K562 (cell line): Measurements from ENCODE around the gene A1BG. TPM values are rescaled to one million over a fixed set of nuclear protein-coding genes. Genes with fewer than 3 reads are reported as not detected.

Experiments used
- ATAC-seq: fragments of 200-7000 bp; cut with Tn5 transposase; 3 replicates; pipeline ENCODE4 v1.9.1; 2020; ENCODE audit warnings: moderate library complexity
- BruUV-seq: library from RNA; stranded (reverse); fragments of 400-500 nt; replicated peaks from 2 replicates; lab custom pipeline; 2021; lab: Mats Ljungman, UMichigan
- CTCF ChIA-PET: fragments of 300-600 bp; formaldehyde crosslinking; extraction: SDS; loops from one replicate; lab custom pipeline; 2021; ENCODE audit warnings: low intra/inter-chr PET ratio; lab: Yijun Ruan, JAX
- POLR2A ChIA-PET: fragments of 300-600, 350-650 bp; sonication (Branson Sonifier 250); formaldehyde crosslinking; extraction: SDS; loops from one replicate; lab custom pipeline; 2021; ENCODE audit warnings: antibody characterized with exemption, inconsistent platforms; lab: Yijun Ruan, JAX
- DNase-seq, 4 experiments: peaks; one replicate each; pipeline versions ENCODE4 v3.0.0 to v3.0.0-alpha.2; 2011 to 2018; ENCODE audit warnings: low spot score in 3 of 4, mixed read lengths in 3 of 4; ENCODE audit errors: extremely low read depth in 1 of 4
- FAIRE-seq: peaks from 2 replicates; lab custom pipeline; 2011; peaks lifted over from hg19 to GRCh38; lab: Jason Lieb, UNC
- H2AFZ ChIP-seq: 2 replicates; pipeline ENCODE4 v1.6.0; 2011; ENCODE audit warnings: low read depth, low read length, control low read depth, inconsistent platforms
- H3K27ac ChIP-seq: fragments of 200-600 bp; 3 replicates; pipeline ENCODE4 v1.8.0; 2011; ENCODE audit warnings: low read depth, mild to moderate bottlenecking, control low read depth, inconsistent platforms, low read length, moderate library complexity, mixed read lengths; ENCODE audit errors: extremely low read depth
- H3K27me3 ChIP-seq, 2 experiments: fragments of 300-600 bp in 1 of 2; 2 replicates in 1 of 2; 3 replicates in 1 of 2; pipeline versions ENCODE4 v1.6.0 to v1.8.0; 2011; ENCODE audit warnings: inconsistent platforms in 2 of 2, low read length in 2 of 2, mild to moderate bottlenecking in 1 of 2, mixed read lengths in 1 of 2, moderate library complexity in 1 of 2; ENCODE audit not compliant: control insufficient read depth in 2 of 2, insufficient read depth in 2 of 2
- H3K36me3 ChIP-seq: fragments of 300-600 bp; 3 replicates; pipeline ENCODE4 v1.8.0; 2011; ENCODE audit warnings: mild to moderate bottlenecking, low read length, inconsistent platforms; ENCODE audit not compliant: control insufficient read depth, insufficient read depth
- H3K4me1 ChIP-seq, 2 experiments: fragments of 200-600 bp in 1 of 2; replicated peaks in 1 of 2; 2 replicates in 1 of 2; 3 replicates in 1 of 2; pipeline versions ENCODE4 v1.5.1 to v1.8.0; 2011; ENCODE audit warnings: inconsistent platforms in 2 of 2, low read length in 2 of 2, mild to moderate bottlenecking in 1 of 2, mixed read lengths in 1 of 2, moderate library complexity in 1 of 2; ENCODE audit not compliant: control insufficient read depth in 2 of 2, insufficient read depth in 2 of 2
- H3K4me2 ChIP-seq: 2 replicates; pipeline ENCODE4 v1.6.1; 2011; ENCODE audit warnings: low read length, control low read depth, inconsistent platforms, mixed read lengths; ENCODE audit not compliant: insufficient read depth
- H3K4me3 ChIP-seq: fragments of 200-600 bp; sonication (generic), shearing (Covaris generic); 2 replicates; pipeline ENCODE4 v1.5.1; 2016; ENCODE audit warnings: control low read depth, inconsistent platforms
- H3K79me2 ChIP-seq: fragments of 200-600 bp; 3 replicates; pipeline ENCODE4 v1.8.0; 2011; ENCODE audit warnings: low read length, inconsistent platforms; ENCODE audit not compliant: control insufficient read depth, insufficient read depth
- H3K9ac ChIP-seq, 2 experiments: 2 replicates each; pipeline versions ENCODE4 v1.6.0 to v1.6.1; 2011; ENCODE audit warnings: low read depth in 2 of 2, low read length in 2 of 2, control low read depth in 1 of 2, inconsistent platforms in 1 of 2, mild to moderate bottlenecking in 1 of 2, mixed read lengths in 1 of 2; ENCODE audit not compliant: insufficient read depth in 1 of 2
- H3K9me1 ChIP-seq: one replicate; pipeline ENCODE4 v1.6.0; 2011; ENCODE audit warnings: inconsistent platforms, mild to moderate bottlenecking, low read length, moderate library complexity; ENCODE audit not compliant: control insufficient read depth, insufficient read depth
- H3K9me3 ChIP-seq: replicated peaks from 2 replicates; pipeline ENCODE4 v1.5.1; 2011; ENCODE audit warnings: low read depth, low read length, inconsistent platforms; ENCODE audit not compliant: control insufficient read depth, insufficient read depth
- H4K20me1 ChIP-seq: replicated peaks from 2 replicates; pipeline ENCODE4 v1.6.1; 2011; ENCODE audit warnings: low read length, inconsistent platforms, mixed read lengths; ENCODE audit not compliant: control insufficient read depth, insufficient read depth
- HEY1 ChIP-seq: fragments of 250-450 bp; sonication (Bioruptor Pico); IDR thresholded peaks from 2 replicates; pipeline ENCODE4 v1.5.0; 2020; ENCODE audit warnings: mild to moderate bottlenecking, moderate library complexity, borderline replicate concordance
- POLR2G ChIP-seq: fragments of 200-400 bp; formaldehyde crosslinking; IDR thresholded peaks from 2 replicates; pipeline ENCODE4 v1.6.1; 2017; ENCODE audit warnings: low read depth, mild to moderate bottlenecking, antibody characterized with exemption, low read length, moderate library complexity
- ZFP1 ChIP-seq: fragments of 450-650 bp; formaldehyde crosslinking; IDR thresholded peaks from 2 replicates; pipeline ENCODE4 v1.4.0; 2020; ENCODE audit warnings: mild to moderate bottlenecking, mixed read lengths
- WGBS: fragments of 100-300 bp; shearing (Covaris generic); methylation state at CpG from one replicate; pipeline ENCODE4 v1.1.6; 2016; ENCODE audit warnings: low coverage, mixed read lengths; ENCODE audit not compliant: insufficient coverage; ENCODE audit errors: missing lambda C conversion rate; 5-methylcytosine and 5-hydroxymethylcytosine counted together
- in situ Hi-C: fragments of 300-500 bp; cut with MboI; formaldehyde crosslinking; loops from 4 replicates; pipeline ENCODE4 v1.15.0; 2018; ENCODE audit warnings: inconsistent platforms, mixed read lengths
- intact Hi-C: fragments of 100-400 bp; cut with micrococcal nuclease; formaldehyde crosslinking; loops from 2 replicates; pipeline ENCODE4 v1.14.2; 2022
- polyA plus RNA-seq, 8 experiments: library from polyadenylated mRNA; depleted of rRNA in 4 of 8; stranded (reverse) in 5 of 8; unstranded in 3 of 8; fragments of >200 nt; fragmentation: Nextera tagmentation in 2 of 8; fragmentation: Illumina TruSeq in 1 of 8; extraction: Ambion mirVana in 2 of 8; extraction: Trizol in 1 of 8; gene quantifications; 2 replicates each; pipeline versions ENCODE4 v1.2.1 to v1.2.3, GENCODE V29; 2011 to 2014; ENCODE audit warnings: inconsistent platforms in 1 of 8, missing spikeins in 1 of 8
- total RNA-seq, 7 experiments: library from RNA; depleted of rRNA in 6 of 7; stranded (reverse); fragments of >200 nt in 6 of 7; fragmentation: Illumina TruSeq in 2 of 7; extraction: Trizol in 2 of 7; gene quantifications; 2 replicates each; pipeline versions ENCODE4 v1.2.1 to v1.2.3, GENCODE V29; 2011 to 2021; ENCODE audit warnings: low replicate concordance in 1 of 7
- TF ChIP-seq, protein P1 (sequence below): fragments of 450-650 bp; formaldehyde crosslinking; IDR thresholded peaks from 2 replicates; pipeline ENCODE4 v1.4.0; 2020; ENCODE audit warnings: mild to moderate bottlenecking, moderate library complexity

A1BG gene
- total and polyA plus RNA-seq, 9 of the 15 experiments (the other 6 are each of a cell fraction or from before 2014, with no cell fraction given): 0.10 to 19.8 (median 2.6) TPM

GRCh38 chr19:58351990-58352755 is 1.1 kb downstream of the A1BG start (continued):
- TF ChIP-seq, protein P1, sequence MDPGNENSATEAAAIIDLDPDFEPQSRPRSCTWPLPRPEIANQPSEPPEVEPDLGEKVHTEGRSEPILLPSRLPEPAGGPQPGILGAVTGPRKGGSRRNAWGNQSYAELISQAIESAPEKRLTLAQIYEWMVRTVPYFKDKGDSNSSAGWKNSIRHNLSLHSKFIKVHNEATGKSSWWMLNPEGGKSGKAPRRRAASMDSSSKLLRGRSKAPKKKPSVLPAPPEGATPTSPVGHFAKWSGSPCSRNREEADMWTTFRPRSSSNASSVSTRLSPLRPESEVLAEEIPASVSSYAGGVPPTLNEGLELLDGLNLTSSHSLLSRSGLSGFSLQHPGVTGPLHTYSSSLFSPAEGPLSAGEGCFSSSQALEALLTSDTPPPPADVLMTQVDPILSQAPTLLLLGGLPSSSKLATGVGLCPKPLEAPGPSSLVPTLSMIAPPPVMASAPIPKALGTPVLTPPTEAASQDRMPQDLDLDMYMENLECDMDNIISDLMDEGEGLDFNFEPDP (CRISPR knock-in tag): no peak
- TF ChIP-seq, all 486 proteins: peak for 0

- intact Hi-C loops: no loop called here
- peaks cover 5 to 25% of the 10 kb centered on the region in 2 experiments; a peak in 4 of 5 replicates for H3K4me1 ChIP-seq
- 84% methylated on average over 6 of the region's 9 CpGs for WGBS
- no TSS peak for BruUV-seq
- ATAC-seq: no peak
- ChIA-PET CTCF (no interaction called here), POLR2A (interaction anchor here (1.2 kb wide), 1 partner anchor 11 kb away, joined by 5 read pairs; the partner anchor contains the start of gene ZNF497)
- in situ Hi-C loops: no loop called here
- H3K4me2 ChIP-seq: no peak overlapping the region
- H3K27ac ChIP-seq: no peak overlapping the region
- no peaks in the 10 kb centered on the region for H3K36me3 ChIP-seq
- H4K20me1 ChIP-seq: no peaks in the 10 kb centered on the region
- no peak for FAIRE-seq
- H3K9ac ChIP-seq: no peak overlapping the region
- no peaks in the 10 kb centered on the region for H3K9me1 ChIP-seq
- no peaks in the 10 kb centered on the region for H3K9me3 ChIP-seq
- TF ChIP-seq HEY1 (CRISPR knock-in tag) (no peak), ZFP1 (CRISPR knock-in tag) (no peak), POLR2G (0 out of 2 replicates have a peak, but pooled peaks have one; percentile 0)
- no peak overlapping the region for H2AFZ ChIP-seq
- H3K79me2 ChIP-seq: no peaks in the 10 kb centered on the region
- H3K27me3 ChIP-seq: no peaks in the 10 kb centered on the region
- no peak overlapping the region for H3K4me3 ChIP-seq
- no peak for DNase-seq
Observed at GRCh38 chr19:58351558-58351878, 1.8 kb downstream of the A1BG start.
